Glutamatergic neuron (in vitro differentiated cells): ENCODE results near the gene POLR3K. TPM values are rescaled to one million over a fixed set of nuclear protein-coding genes. Genes with fewer than 3 reads are reported as not detected.

Experiments used
- DNase-seq: peaks from one replicate; pipeline ENCODE4 v3.0.0; 2022
- H3K27ac Mint-ChIP-seq: one replicate; pipeline ENCODE4 v1.8.0; 2020; ENCODE audit warnings: mild to moderate bottlenecking, mixed read lengths, inconsistent platforms; ENCODE audit not compliant: unreplicated experiment
- H3K27me3 Mint-ChIP-seq: one replicate; pipeline ENCODE4 v1.8.0; 2020; ENCODE audit warnings: mild to moderate bottlenecking, moderate library complexity, mixed read lengths, inconsistent platforms; ENCODE audit not compliant: unreplicated experiment
- H3K36me3 Mint-ChIP-seq: one replicate; pipeline ENCODE4 v1.8.0; 2020; ENCODE audit warnings: mild to moderate bottlenecking, mixed read lengths, inconsistent platforms; ENCODE audit not compliant: unreplicated experiment
- H3K4me1 Mint-ChIP-seq: one replicate; pipeline ENCODE4 v1.8.0; 2020; ENCODE audit warnings: mild to moderate bottlenecking, low read depth, mixed read lengths, inconsistent platforms; ENCODE audit not compliant: unreplicated experiment
- H3K4me3 Mint-ChIP-seq: one replicate; pipeline ENCODE4 v1.8.0; 2020; ENCODE audit warnings: mild to moderate bottlenecking, mixed read lengths, inconsistent platforms; ENCODE audit not compliant: unreplicated experiment
- H3K9me3 Mint-ChIP-seq: one replicate; pipeline ENCODE4 v1.8.0; 2020; ENCODE audit warnings: mild to moderate bottlenecking, moderate library complexity, mixed read lengths, inconsistent platforms; ENCODE audit not compliant: unreplicated experiment
- total RNA-seq: library from RNA; stranded (reverse); fragmentation: NEBNext Ultra II Directional; extraction: Animal tissue kit (Norgen Biotek cat#: 25700); gene quantifications from one replicate; pipeline ENCODE4 v1.2.1, GENCODE V29; 2021; ENCODE audit not compliant: unreplicated experiment
- TF ChIP-seq, protein P1 (sequence below): fragments of 200-600 bp; sonication (generic); IDR thresholded peaks from one replicate; pipeline ENCODE4 v1.5.0; 2021; ENCODE audit not compliant: partially characterized antibody, unreplicated experiment

The POLR3K gene
- total RNA-seq, 1 donor from 2014 or later = 10.2 TPM

DNA sequence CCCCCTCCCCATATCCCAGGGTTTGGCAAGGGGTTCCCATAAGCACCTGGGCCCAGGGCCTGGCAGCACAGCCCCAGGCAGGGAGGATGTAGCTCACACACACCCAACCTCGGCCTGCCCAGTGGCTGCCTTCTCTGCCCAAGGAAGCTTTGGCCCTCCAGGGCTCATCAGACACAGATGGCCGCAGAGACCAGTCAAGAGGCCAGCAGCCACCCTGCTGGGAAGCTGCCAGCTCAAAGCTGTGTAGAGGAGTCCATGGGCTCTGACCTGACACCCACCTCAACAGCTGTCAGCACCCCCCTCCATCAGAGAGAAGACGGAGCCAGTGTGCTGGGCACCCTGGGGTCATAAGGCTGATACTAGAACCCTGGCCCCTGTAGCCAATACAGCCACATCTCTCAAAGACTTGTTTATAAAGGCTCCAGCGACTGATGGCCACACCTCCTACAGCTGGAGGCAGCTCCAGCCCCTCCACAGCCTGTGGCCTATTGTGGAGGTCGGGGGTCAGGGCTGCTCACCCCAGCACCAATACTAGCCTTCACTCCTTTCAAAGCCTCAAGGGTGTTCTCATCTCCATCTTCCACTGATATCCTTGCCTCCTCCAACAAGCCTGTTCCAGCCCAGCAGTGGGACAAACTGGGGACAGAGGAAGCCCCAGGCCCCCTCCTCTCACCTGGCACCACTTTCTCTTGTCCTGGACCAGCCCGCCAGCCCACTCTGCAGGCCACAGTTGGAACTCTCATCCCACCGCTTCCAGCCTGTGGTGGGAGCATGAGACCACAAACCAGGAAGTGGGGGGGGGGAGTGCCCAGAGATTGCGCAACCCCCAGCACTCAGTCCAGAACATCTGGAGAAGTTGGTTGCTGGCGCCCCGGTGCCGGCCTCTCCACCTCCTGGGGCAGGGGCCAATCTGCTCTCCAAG is 22.4 kb upstream of the POLR3K start:
- H3K9me3 Mint-ChIP-seq = no peaks in the 10 kb centered on the region
- no peak for DNase-seq

DNA sequence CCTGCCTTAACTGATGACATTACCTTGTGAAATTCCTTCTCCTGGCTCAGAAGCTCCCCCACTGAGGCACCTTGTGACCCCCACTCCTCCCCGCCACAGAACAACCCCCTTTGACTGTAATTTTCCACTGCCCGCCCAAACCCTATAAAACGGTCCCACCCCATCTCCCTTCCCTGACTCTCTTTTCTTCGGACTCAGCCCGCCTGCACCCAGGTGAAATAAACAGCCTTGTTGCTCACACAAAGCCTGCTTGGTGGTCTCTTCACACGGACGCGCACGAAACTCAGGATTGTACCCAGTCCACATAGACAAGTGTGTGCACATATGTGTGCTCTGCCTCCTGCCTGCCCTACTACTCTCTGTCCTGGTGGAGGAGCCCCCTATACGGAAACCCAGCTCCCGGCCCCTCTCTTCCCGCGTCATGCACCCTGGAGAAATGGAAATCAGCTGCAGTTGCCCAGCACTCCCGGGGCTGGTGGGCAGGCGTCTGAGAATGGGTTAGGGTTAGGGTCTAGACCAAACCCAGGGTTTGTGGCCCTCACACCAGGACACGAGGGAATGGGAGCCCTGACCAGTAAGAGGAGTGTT is 21.4 kb upstream of the POLR3K start:
- Mint-ChIP-seq H3K4me1 (peaks cover 9% of the 10 kb centered on the region), H3K4me3 (no peak overlapping the region), H3K36me3 (no peaks in the 10 kb centered on the region)

More for the DNA sequence above, 22.4 kb upstream of the POLR3K start:
- Mint-ChIP-seq H3K27ac (no peak overlapping the region), H3K27me3 (peaks cover 7% of the 10 kb centered on the region), H3K4me3 (no peak overlapping the region), H3K4me1 (peaks cover 9% of the 10 kb centered on the region), H3K36me3 (no peaks in the 10 kb centered on the region)
- TF ChIP-seq, protein P1, sequence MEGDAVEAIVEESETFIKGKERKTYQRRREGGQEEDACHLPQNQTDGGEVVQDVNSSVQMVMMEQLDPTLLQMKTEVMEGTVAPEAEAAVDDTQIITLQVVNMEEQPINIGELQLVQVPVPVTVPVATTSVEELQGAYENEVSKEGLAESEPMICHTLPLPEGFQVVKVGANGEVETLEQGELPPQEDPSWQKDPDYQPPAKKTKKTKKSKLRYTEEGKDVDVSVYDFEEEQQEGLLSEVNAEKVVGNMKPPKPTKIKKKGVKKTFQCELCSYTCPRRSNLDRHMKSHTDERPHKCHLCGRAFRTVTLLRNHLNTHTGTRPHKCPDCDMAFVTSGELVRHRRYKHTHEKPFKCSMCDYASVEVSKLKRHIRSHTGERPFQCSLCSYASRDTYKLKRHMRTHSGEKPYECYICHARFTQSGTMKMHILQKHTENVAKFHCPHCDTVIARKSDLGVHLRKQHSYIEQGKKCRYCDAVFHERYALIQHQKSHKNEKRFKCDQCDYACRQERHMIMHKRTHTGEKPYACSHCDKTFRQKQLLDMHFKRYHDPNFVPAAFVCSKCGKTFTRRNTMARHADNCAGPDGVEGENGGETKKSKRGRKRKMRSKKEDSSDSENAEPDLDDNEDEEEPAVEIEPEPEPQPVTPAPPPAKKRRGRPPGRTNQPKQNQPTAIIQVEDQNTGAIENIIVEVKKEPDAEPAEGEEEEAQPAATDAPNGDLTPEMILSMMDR = no peak

DNA sequence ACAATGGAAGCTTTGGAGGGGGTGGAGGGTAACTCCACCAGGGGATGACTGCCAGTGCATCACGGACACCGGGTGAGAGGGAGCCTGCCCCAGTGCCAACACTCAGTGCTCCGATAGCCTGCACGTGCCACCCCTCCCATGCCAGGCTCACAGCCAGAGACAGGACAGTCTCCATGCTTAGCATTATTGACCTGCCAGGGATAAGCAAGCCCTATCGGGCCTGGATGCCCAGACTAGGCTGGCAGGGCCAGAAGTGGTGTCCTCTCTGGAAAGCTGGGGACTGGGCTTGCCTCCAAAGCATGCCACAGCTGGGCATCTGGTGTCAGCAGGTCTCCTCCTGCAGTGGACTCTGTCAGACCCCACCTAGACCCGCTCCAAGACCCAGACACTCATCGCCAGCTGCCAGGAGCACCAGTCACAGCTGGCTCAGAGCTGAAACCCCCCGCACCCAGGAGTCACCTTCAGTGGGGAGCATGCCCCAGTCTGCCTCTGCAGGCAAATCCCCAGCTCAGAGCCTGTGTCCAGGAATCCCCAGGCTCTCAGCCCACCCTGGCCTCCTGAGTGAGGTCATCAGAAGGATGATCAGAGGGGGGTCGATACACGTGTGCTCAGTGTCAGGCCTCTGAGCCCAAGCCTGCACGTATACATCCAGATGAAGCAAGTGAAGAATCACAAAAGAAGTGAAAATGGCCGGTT is 20.8 kb upstream of the POLR3K start:
- Mint-ChIP-seq H3K4me1 (peaks cover 12% of the 10 kb centered on the region), H3K9me3 (peaks cover 3% of the 10 kb centered on the region), H3K4me3 (no peak overlapping the region), H3K27ac (no peak overlapping the region), H3K27me3 (peaks cover 10% of the 10 kb centered on the region), H3K36me3 (no peaks in the 10 kb centered on the region)
- TF ChIP-seq, protein P1 = no peak
- DNase-seq = no peak

More for the DNA sequence above, 21.4 kb upstream of the POLR3K start:
- H3K9me3 Mint-ChIP-seq = no peaks in the 10 kb centered on the region
- TF ChIP-seq, protein P1 = no peak
- H3K27ac Mint-ChIP-seq = peak overlapping the region; percentile 43
- H3K27me3 Mint-ChIP-seq = peaks cover 7% of the 10 kb centered on the region
- no peak for DNase-seq

DNA sequence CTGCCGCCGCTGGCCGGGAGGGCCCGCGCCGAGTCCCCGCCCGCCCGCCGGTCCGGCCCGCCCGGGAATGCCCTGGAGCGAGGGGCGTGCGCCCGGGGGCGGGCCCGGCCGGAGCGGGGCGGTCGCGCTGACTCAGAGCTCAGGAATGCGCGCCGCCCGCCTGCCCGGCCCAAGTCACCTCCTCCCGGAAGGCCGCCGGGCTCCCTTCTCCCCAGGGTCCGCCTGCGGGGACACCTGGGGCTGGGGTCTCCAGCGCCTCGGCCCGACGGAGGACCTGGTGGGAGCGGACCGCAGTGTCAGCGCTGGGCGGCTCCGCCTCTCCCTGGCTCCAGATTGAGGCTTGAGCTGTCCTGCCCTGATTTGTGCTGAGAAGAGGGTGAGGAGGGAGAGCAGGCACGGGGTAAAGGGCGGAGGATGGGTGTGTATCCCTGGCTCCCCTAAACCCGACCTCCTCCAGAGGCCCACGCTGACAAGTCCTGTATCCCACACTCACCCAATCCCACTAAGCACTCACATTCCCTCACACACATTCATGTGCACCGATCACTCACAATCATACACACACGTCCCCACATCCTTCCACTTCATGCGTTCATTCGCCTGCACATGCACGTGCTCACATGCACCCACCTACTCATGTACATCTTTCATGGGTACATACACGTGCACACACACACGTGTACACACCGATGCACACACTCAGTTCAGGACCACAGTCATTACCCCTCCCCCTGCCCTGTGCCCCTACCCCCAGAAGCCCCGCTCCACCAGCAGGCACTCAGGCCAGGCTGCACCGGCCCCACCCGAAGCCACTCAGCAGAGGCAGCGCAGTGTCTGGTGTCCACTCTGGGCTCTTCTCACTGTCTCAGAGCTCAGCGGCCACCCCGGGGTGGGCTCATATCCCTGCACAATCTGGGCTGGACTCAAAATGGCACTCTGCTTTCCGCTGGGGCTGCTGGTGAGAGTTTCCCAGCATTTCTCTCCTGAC is 19.4 kb upstream of the POLR3K start, which contains the start of gene RHBDF1:
TSS of gene RHBDF1 (minus strand) at position 71 of the 988 bp plus-strand sequence. CDS start 7,616 bp downstream, outside the sequence.
- Mint-ChIP-seq H3K36me3 (no peaks in the 10 kb centered on the region), H3K27ac (peak within 1 kb of the TSS; percentile 7), H3K27me3 (peaks cover 10% of the 10 kb centered on the region), H3K4me1 (peaks cover 12% of the 10 kb centered on the region), H3K4me3 (peak within 1 kb of the TSS; percentile 85), H3K9me3 (peaks cover 3% of the 10 kb centered on the region)
- DNase-seq = peak; percentile 62
- TF ChIP-seq, protein P1 = no peak
